Measurements from ENCODE around the gene TCEANC2. TPM values are rescaled to one million over a fixed set of nuclear protein-coding genes. Genes with fewer than 3 reads are reported as not detected.
A peak's percentile ranks its signal among the peaks of the same experiment; 100 is the strongest.

Gene TCEANC2
- polyA plus RNA-seq, 1 donor from 2014 or later: 4.4 TPM

- H3K36me3 ChIP-seq (ENCODE audit: insufficient read depth, low read length): no peaks in the 10 kb centered on the region
- peak; percentile 14 for TF ChIP-seq RAD21 (conservative IDR thresholded peaks at IDR 0.05)
- peak; percentile 65 for TF ChIP-seq REST (IDR thresholded peaks at IDR 0.05; ENCODE audit: borderline replicate concordance)
- peak; percentile 12 for TF ChIP-seq EP300 (conservative IDR thresholded peaks at IDR 0.05; ENCODE audit: poor library complexity, severe bottlenecking)
- no peak for TF ChIP-seq CTCF (IDR thresholded peaks at IDR 0.05; ENCODE audit: poor library complexity, severe bottlenecking)
- peak; percentile 77 for TF ChIP-seq POLR2AphosphoS5 (IDR thresholded peaks at IDR 0.05)
- H3K4me3 ChIP-seq (ENCODE audit: low read length): peak overlapping the region; percentile 83
- no peaks in the 10 kb centered on the region for H3K9me3 ChIP-seq (ENCODE audit: low read length)
- peak overlapping the region; percentile 76 for H2AFZ ChIP-seq (ENCODE audit: low read depth, low read length)
- no peaks in the 10 kb centered on the region for H3K9me2 ChIP-seq (ENCODE audit: insufficient read depth, low read length)
- no peaks in the 10 kb centered on the region for H3F3A ChIP-seq (ENCODE audit: insufficient read depth, low read length, poor library complexity, severe bottlenecking)
- H3K4me2 ChIP-seq (ENCODE audit: low read length): peak overlapping the region; percentile 87
- H3K27me3 ChIP-seq (ENCODE audit: insufficient read depth, low read depth, low read length): no peaks in the 10 kb centered on the region
- H3K9ac ChIP-seq (ENCODE audit: low read length): peak overlapping the region; percentile 96
- no peaks in the 10 kb centered on the region for H4K20me1 ChIP-seq (ENCODE audit: insufficient read depth)
- H3K27ac ChIP-seq (ENCODE audit: low read length): peak overlapping the region; percentile 96
- peaks cover 45% of the 10 kb centered on the region for H3K79me2 ChIP-seq (replicated peaks; ENCODE audit: insufficient read depth, low read length)
Observed at GRCh38 chr1:54052431-54052933, 926 bp upstream of the TCEANC2 start.

- H3K27ac ChIP-seq (ENCODE audit: low read length): peak overlapping the region; percentile 71
- H3K4me3 ChIP-seq (ENCODE audit: low read length): peak overlapping the region; percentile 83
- H3K9me3 ChIP-seq (ENCODE audit: low read length): no peaks in the 10 kb centered on the region
- peak overlapping the region; percentile 67 for H3K4me2 ChIP-seq (ENCODE audit: low read length)
- no peaks in the 10 kb centered on the region for H3K9me2 ChIP-seq (ENCODE audit: insufficient read depth, low read length)
- H2AFZ ChIP-seq (ENCODE audit: low read depth, low read length): peak overlapping the region; percentile 59
- peak overlapping the region; percentile 76 for H3K9ac ChIP-seq (ENCODE audit: low read length)
- no peaks in the 10 kb centered on the region for H3K36me3 ChIP-seq (ENCODE audit: insufficient read depth, low read length)
- H3K27me3 ChIP-seq (ENCODE audit: insufficient read depth, low read depth, low read length): no peaks in the 10 kb centered on the region
- TF ChIP-seq SMC3 (conservative IDR thresholded peaks at IDR 0.05; ENCODE audit: poor library complexity): no peak
- no peaks in the 10 kb centered on the region for H4K20me1 ChIP-seq (ENCODE audit: insufficient read depth)
- peaks cover 31% of the 10 kb centered on the region for H3K79me2 ChIP-seq (replicated peaks; ENCODE audit: insufficient read depth, low read length)
- no peaks in the 10 kb centered on the region for H3F3A ChIP-seq (ENCODE audit: insufficient read depth, low read length, poor library complexity, severe bottlenecking)
Observed at GRCh38 chr1:54053745-54054437, 483 bp downstream of the TCEANC2 start.

- no peaks in the 10 kb centered on the region for H3F3A ChIP-seq (ENCODE audit: insufficient read depth, low read length, poor library complexity, severe bottlenecking)
- no peaks in the 10 kb centered on the region for H3K36me3 ChIP-seq (ENCODE audit: insufficient read depth, low read length)
- no peaks in the 10 kb centered on the region for H4K20me1 ChIP-seq (ENCODE audit: insufficient read depth)
- H3K9ac ChIP-seq (ENCODE audit: low read length): peak overlapping the region; percentile 76
- TF ChIP-seq CTCF (IDR thresholded peaks at IDR 0.05; ENCODE audit: poor library complexity, severe bottlenecking): peak; percentile 17
- TF ChIP-seq REST (IDR thresholded peaks at IDR 0.05; ENCODE audit: borderline replicate concordance): no peak
- no peak overlapping the region for H2AFZ ChIP-seq (ENCODE audit: low read depth, low read length)
- peak overlapping the region; percentile 83 for H3K4me3 ChIP-seq (ENCODE audit: low read length)
- peak overlapping the region; percentile 71 for H3K27ac ChIP-seq (ENCODE audit: low read length)
- H3K9me2 ChIP-seq (ENCODE audit: insufficient read depth, low read length): no peaks in the 10 kb centered on the region
- H3K4me2 ChIP-seq (ENCODE audit: low read length): peak overlapping the region; percentile 67
- peaks cover 26% of the 10 kb centered on the region for H3K79me2 ChIP-seq (replicated peaks; ENCODE audit: insufficient read depth, low read length)
- H3K27me3 ChIP-seq (ENCODE audit: insufficient read depth, low read depth, low read length): no peaks in the 10 kb centered on the region
- no peaks in the 10 kb centered on the region for H3K9me3 ChIP-seq (ENCODE audit: low read length)
Observed at GRCh38 chr1:54054438-54054749, 986 bp downstream of the TCEANC2 start.
